Effector memory CD8-positive, alpha-beta T cell (primary cell): ENCODE results near the gene ZNF804A.
"Not testable (repeated sequence)": the region's sequence is repeated elsewhere in the genome, so short reads cannot be mapped to it uniquely, and the experiment has no call there.

Source experiments
- ATAC-seq: fragments of 150-1000 bp; cut with Tn5 transposase; replicated peaks from 2 replicates; pipeline ENCODE4 v1.10.0; 2021; ENCODE audit warnings: mild to moderate bottlenecking, moderate library complexity
- DNase-seq, 3 experiments: peaks; one replicate each; pipeline ENCODE4 v3.0.0; 2021
- H3K27ac Mint-ChIP-seq, 2 donors: one replicate each; pipeline ENCODE4 v1.8.0; 2022; ENCODE audit warnings: mild to moderate bottlenecking in 2 of 2, mixed read lengths in 2 of 2, moderate library complexity in 2 of 2
- H3K27me3 Mint-ChIP-seq, 2 donors: one replicate each; pipeline ENCODE4 v1.8.0; 2022; ENCODE audit warnings: mixed read lengths in 2 of 2
- H3K36me3 Mint-ChIP-seq: one replicate; pipeline ENCODE4 v1.8.0; 2022; ENCODE audit warnings: mild to moderate bottlenecking, moderate library complexity, mixed read lengths; ENCODE audit not compliant: insufficient read depth
- H3K4me1 Mint-ChIP-seq, 2 donors: one replicate each; pipeline ENCODE4 v1.8.0; 2022; ENCODE audit warnings: low read depth in 2 of 2, mixed read lengths in 2 of 2
- H3K4me3 Mint-ChIP-seq, 2 donors: one replicate each; pipeline ENCODE4 v1.8.0; 2022; ENCODE audit warnings: mild to moderate bottlenecking in 2 of 2, mixed read lengths in 2 of 2, moderate library complexity in 2 of 2
- H3K9me3 Mint-ChIP-seq, 2 donors: one replicate each; pipeline ENCODE4 v1.8.0; 2022; ENCODE audit warnings: mixed read lengths in 2 of 2

Gene ZNF804A

DNA sequence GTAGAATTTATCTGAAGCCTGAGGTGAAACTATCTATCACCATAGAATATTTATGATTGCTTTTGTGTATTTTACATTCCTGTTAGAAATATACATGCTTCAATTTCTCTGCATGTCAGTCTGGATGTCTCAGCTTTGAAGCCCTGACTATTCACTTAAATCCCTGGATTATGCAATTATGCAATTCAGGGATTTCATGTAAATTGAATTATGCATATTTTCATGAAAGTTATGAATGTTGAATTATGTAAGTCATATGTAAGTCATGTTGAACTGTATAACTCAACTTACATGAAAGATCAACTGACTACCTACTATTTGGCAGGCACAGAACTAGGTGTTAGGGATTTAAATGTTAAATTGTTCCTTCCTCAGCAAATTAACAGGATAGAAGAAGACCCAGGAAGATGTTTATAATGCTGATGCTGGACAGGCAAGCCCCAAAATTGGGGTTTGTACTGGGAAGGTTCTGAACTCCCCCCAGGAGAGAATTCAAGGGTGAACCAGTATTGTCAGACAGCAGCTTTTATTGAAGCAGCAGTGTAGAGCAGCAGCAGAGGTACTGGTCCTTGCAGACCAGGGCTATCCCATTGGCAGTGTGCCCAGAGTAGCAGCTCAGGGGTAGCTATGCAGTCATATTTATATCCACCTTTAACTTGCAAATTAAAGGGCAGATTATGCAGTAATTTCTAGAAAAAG, 236.5 kb downstream of the ZNF804A start:
- no peaks in the 10 kb centered on the region for H3K27me3 Mint-ChIP-seq
- H3K4me1 Mint-ChIP-seq, result no peaks in the 10 kb centered on the region
- H3K4me3 Mint-ChIP-seq, result no peak overlapping the region
- DNase-seq, result no peak
- no peak overlapping the region for H3K27ac Mint-ChIP-seq
- ATAC-seq, result no peak
- peaks cover 7 to 15% of the 10 kb centered on the region in 2 donors for H3K9me3 Mint-ChIP-seq
- H3K36me3 Mint-ChIP-seq, result no peaks in the 10 kb centered on the region

GRCh38 chr2:184835398-184835715, 237.0 kb downstream of the ZNF804A start:
- no peak overlapping the region for H3K4me3 Mint-ChIP-seq
- no peaks in the 10 kb centered on the region for H3K27me3 Mint-ChIP-seq
- DNase-seq (no peak), ATAC-seq (no peak)
- peaks cover 7 to 15% of the 10 kb centered on the region in 2 donors for H3K9me3 Mint-ChIP-seq
- H3K36me3 Mint-ChIP-seq, result no peaks in the 10 kb centered on the region
- H3K27ac Mint-ChIP-seq, result no peak overlapping the region
- H3K4me1 Mint-ChIP-seq, result no peaks in the 10 kb centered on the region

DNA sequence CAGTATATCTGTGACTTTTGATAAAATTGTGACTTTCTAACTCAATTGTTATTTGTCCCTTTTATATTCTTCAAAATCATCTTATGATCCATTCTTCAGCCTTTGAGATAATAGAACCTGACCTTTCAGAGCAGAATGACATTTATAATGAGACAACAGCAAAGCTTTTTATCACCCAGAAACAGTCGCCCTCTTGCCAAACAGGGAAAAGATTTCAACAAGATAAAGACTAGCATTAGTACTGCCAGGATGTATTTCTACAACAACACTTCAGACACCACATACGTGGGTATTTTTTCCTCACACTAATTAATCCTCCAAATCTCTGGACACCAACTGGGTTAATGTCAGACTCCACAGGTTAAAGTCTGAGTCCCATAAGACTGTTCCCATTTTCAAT, 249.0 kb downstream of the ZNF804A start:
- ATAC-seq, result no peak
- Mint-ChIP-seq H3K36me3 (no peaks in the 10 kb centered on the region), H3K9me3 (peaks cover 7 to 15% of the 10 kb centered on the region in 2 donors), H3K27ac (no peak overlapping the region), H3K4me1 (no peaks in the 10 kb centered on the region), H3K4me3 (no peak overlapping the region), H3K27me3 (no peaks in the 10 kb centered on the region)
- DNase-seq, result no peak

DNA sequence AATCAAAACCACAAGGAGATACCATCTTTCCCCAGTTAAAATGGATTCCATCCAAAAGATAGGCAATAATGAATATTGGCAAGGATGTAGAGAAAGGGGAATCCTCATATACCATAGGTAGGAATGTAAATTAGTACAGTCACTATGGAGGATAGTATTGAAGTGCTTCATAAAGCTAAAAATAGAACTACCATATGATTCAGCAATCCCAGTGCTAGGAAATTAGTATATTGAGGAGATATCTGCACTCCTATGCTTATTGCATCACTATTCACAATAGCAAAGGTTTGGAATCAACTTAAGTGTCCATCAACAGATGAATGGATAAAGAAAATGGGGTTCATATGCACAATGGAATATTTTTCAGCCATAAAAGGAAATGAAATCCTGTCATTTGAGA, 251.2 kb downstream of the ZNF804A start:
- H3K4me1 Mint-ChIP-seq, result no peaks in the 10 kb centered on the region
- peaks cover 7 to 15% of the 10 kb centered on the region in 2 donors for H3K9me3 Mint-ChIP-seq
- no peaks in the 10 kb centered on the region for H3K27me3 Mint-ChIP-seq
- ATAC-seq, result no peak
- H3K27ac Mint-ChIP-seq, result no peak overlapping the region
- DNase-seq, result no peak
- H3K36me3 Mint-ChIP-seq, result no peaks in the 10 kb centered on the region
- H3K4me3 Mint-ChIP-seq, result no peak overlapping the region

DNA sequence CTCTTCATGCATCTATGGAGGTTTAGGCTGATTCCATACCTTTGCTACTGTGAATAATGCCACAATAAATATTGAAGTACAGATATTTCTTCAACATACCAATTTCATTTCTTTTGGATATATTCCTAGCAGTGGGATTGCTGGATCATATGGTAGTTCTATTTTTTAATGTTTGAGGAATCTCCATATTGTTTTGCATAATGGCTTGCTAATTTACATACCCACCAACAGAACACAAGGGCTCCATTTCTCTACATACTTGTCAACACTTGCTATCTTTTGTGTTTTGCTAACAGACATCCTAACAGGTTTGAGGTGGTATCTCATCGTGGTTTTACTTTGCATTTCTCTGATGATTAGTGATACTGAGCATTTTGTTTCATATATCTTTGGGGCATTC, 253.2 kb downstream of the ZNF804A start:
- no peak overlapping the region for H3K27ac Mint-ChIP-seq
- no peak overlapping the region for H3K4me3 Mint-ChIP-seq
- no peaks in the 10 kb centered on the region for H3K4me1 Mint-ChIP-seq
- no peaks in the 10 kb centered on the region for H3K36me3 Mint-ChIP-seq
- ATAC-seq (no peak), DNase-seq (no peak)
- H3K9me3 Mint-ChIP-seq, result peaks cover 7 to 13% of the 10 kb centered on the region in 2 donors
- H3K27me3 Mint-ChIP-seq, result no peaks in the 10 kb centered on the region

DNA sequence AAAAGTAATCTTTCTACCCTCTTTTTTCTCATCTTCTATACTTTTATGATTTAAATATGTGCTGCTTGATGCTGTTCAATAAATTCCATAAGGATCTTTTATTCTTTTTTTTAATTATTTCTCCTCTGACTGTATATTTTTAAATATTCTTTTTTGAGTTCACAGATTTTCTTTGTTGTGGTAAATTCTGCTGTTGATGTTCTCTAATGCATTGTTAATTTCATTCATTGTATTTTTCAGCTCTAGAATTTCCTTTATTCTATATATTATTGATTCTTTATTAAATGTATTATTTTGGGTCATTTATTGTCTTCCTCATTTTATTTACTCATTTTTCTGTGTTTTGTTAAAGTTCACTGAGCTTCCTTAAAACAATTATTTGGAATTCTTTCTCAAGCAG, 260.9 kb downstream of the ZNF804A start:
- H3K27me3 Mint-ChIP-seq, result no peaks in the 10 kb centered on the region
- ATAC-seq (no peak), DNase-seq (no peak)
- H3K27ac Mint-ChIP-seq, result no peak overlapping the region
- no peaks in the 10 kb centered on the region for H3K36me3 Mint-ChIP-seq
- no peaks in the 10 kb centered on the region for H3K4me1 Mint-ChIP-seq
- no peak overlapping the region for H3K4me3 Mint-ChIP-seq
- H3K9me3 Mint-ChIP-seq, result peaks cover 7 to 11% of the 10 kb centered on the region in 2 donors

DNA sequence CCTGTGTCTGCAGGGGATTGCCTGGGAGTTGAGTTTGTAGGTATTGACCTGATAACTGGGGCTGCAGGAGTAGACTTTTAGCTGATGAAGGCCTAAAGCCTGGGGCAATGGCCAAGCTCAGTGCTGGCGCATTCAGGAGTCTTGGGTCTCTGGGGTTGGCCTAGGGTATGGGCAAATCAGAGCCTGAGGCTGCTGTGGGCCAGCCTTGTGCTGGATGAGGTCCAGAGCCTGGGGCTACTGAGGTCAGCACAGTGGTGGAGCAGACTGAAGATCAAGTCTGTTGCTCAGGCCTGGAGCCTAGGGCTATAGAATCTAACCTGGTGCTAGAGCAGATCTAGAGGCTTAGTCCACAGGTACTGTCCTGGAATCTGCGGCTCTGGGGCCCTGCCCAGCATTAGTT, 262.4 kb downstream of the ZNF804A start:
- ATAC-seq (no peak), DNase-seq (no peak)
- Mint-ChIP-seq H3K27ac (no peak overlapping the region), H3K4me1 (no peaks in the 10 kb centered on the region), H3K9me3 (peaks cover 7 to 11% of the 10 kb centered on the region in 2 donors), H3K36me3 (no peaks in the 10 kb centered on the region), H3K27me3 (no peaks in the 10 kb centered on the region), H3K4me3 (no peak overlapping the region)

GRCh38 chr2:184875212-184875611, 276.9 kb downstream of the ZNF804A start:
- Mint-ChIP-seq H3K4me3 (no peak overlapping the region), H3K27me3 (no peaks in the 10 kb centered on the region), H3K9me3 (peaks cover 5 to 14% of the 10 kb centered on the region in 2 donors), H3K36me3 (no peaks in the 10 kb centered on the region), H3K4me1 (no peaks in the 10 kb centered on the region), H3K27ac (no peak overlapping the region)
- ATAC-seq (no peak), DNase-seq (no peak)

- H3K9me3 Mint-ChIP-seq, result peaks cover 5 to 14% of the 10 kb centered on the region in 2 donors
- no peaks in the 10 kb centered on the region for H3K27me3 Mint-ChIP-seq
- ATAC-seq (no peak), DNase-seq (no peak)
- H3K27ac Mint-ChIP-seq, result no peak overlapping the region
- H3K36me3 Mint-ChIP-seq, result no peaks in the 10 kb centered on the region
- H3K4me3 Mint-ChIP-seq, result no peak overlapping the region
- H3K4me1 Mint-ChIP-seq, result no peaks in the 10 kb centered on the region
These were observed 277.6 kb downstream of the ZNF804A start for GRCh38 chr2:184875911-184876310.

- Mint-ChIP-seq H3K9me3 (peaks cover 7 to 20% of the 10 kb centered on the region in 2 donors), H3K36me3 (no peaks in the 10 kb centered on the region), H3K27me3 (no peaks in the 10 kb centered on the region), H3K4me3 (no peak overlapping the region), H3K27ac (no peak overlapping the region), H3K4me1 (no peaks in the 10 kb centered on the region)
- ATAC-seq (no peak), DNase-seq (no peak)
These were observed 279.6 kb downstream of the ZNF804A start for GRCh38 chr2:184877909-184878308.

- Mint-ChIP-seq H3K9me3 (peaks cover 10 to 20% of the 10 kb centered on the region in 2 donors), H3K36me3 (no peaks in the 10 kb centered on the region), H3K27me3 (no peaks in the 10 kb centered on the region), H3K27ac (no peak overlapping the region), H3K4me1 (no peaks in the 10 kb centered on the region), H3K4me3 (no peak overlapping the region)
- ATAC-seq (no peak), DNase-seq (no peak)
These were observed 281.3 kb downstream of the ZNF804A start for GRCh38 chr2:184879671-184880070.

- H3K9me3 Mint-ChIP-seq, result peaks cover 11 to 33% of the 10 kb centered on the region in 2 donors
- not testable (repeated sequence) for H3K27me3 Mint-ChIP-seq, DNase-seq, ATAC-seq, H3K4me1 Mint-ChIP-seq, H3K36me3 Mint-ChIP-seq, H3K4me3 Mint-ChIP-seq, H3K27ac Mint-ChIP-seq
These were observed 288.3 kb downstream of the ZNF804A start for GRCh38 chr2:184886585-184886984.

DNA sequence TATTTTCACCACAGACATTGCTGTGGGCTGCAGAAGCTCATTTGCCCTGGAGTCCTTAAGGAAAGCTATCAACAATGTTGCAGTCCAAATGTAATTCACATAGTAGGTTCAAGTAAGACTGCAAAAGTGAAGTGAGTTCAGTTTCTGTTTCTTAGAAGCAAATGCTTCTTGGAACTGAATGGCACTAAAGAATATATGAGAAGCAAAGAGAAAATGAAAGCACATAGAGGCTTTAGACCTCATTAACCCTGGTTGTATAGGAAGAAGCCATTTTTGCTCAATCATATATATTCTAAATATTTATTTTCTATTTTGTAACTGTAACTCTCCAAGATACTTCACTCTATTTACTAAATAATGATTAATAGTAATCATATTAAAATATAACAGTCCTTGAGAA, 292.0 kb downstream of the ZNF804A start:
- Mint-ChIP-seq H3K36me3 (no peaks in the 10 kb centered on the region), H3K4me1 (no peaks in the 10 kb centered on the region), H3K4me3 (no peak overlapping the region), H3K27ac (no peak overlapping the region), H3K9me3 (peaks cover 4 to 20% of the 10 kb centered on the region in 2 donors), H3K27me3 (no peaks in the 10 kb centered on the region)
- no peak for ATAC-seq
- no peak for DNase-seq

DNA sequence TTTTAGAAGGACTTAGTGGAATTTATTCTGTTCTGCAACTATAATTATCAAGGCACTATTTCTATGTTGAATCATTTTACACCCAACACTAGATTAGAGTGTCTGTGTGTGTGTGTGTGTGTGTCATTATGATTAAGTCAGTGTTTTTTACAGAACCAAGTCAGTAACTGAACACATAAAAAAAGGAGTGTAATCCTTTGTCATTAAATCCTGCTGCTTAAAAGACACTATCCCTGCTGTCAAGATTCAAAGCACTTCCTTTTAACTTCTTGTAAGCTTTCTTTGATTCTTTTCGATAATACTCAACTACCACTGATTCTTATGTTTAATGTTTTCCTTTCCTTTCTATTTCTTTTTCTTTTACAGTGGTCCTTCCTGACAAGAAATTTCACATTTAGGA, 306.7 kb downstream of the ZNF804A start:
- ATAC-seq (no peak), DNase-seq (no peak)
- no peaks in the 10 kb centered on the region for H3K4me1 Mint-ChIP-seq
- no peak overlapping the region for H3K4me3 Mint-ChIP-seq
- H3K27ac Mint-ChIP-seq, result no peak overlapping the region
- no peaks in the 10 kb centered on the region for H3K27me3 Mint-ChIP-seq
- H3K9me3 Mint-ChIP-seq, result peaks cover 0 to 6% of the 10 kb centered on the region in 2 donors
- H3K36me3 Mint-ChIP-seq, result no peaks in the 10 kb centered on the region

- ATAC-seq, result no peak
- DNase-seq, result no peak
- Mint-ChIP-seq H3K4me3 (no peak overlapping the region), H3K36me3 (no peaks in the 10 kb centered on the region), H3K27me3 (no peaks in the 10 kb centered on the region), H3K4me1 (no peaks in the 10 kb centered on the region), H3K9me3 (peaks cover 0 to 3% of the 10 kb centered on the region in 2 donors), H3K27ac (no peak overlapping the region)
These were observed 307.8 kb downstream of the ZNF804A start for GRCh38 chr2:184906160-184906559.
